HuH-7.5 (cell line): Measurements from ENCODE around the gene MLXIPL.
"Not testable (repeated sequence)": the region's sequence is repeated elsewhere in the genome, so short reads cannot be mapped to it uniquely, and the experiment has no call there.

Source experiments
- DNase-seq: peaks from one replicate; pipeline ENCODE4 v3.0.0; 2011; ENCODE audit warnings: low spot score

MLXIPL gene

GRCh38 chr7:73614937-73615336 is 9.4 kb downstream of the MLXIPL start:
- DNase-seq, result not testable (repeated sequence)

GRCh38 chr7:73613954-73614735 is 10.2 kb downstream of the MLXIPL start:
- no peak for DNase-seq

- DNase-seq, result peak; percentile 75
Observed at GRCh38 chr7:73612598-73613269, 11.6 kb downstream of the MLXIPL start.

- DNase-seq, result no peak
Observed at GRCh38 chr7:73611017-73611555, 13.2 kb downstream of the MLXIPL start.

GRCh38 chr7:73610105-73610504 is 14.2 kb downstream of the MLXIPL start:
- DNase-seq, result no peak

- DNase-seq, result peak; percentile 19
Observed at GRCh38 chr7:73607692-73607983, 16.7 kb downstream of the MLXIPL start.

- DNase-seq, result peak; percentile 74
Observed at GRCh38 chr7:73606801-73607691, 17.3 kb downstream of the MLXIPL start.

- no peak for DNase-seq
Observed at GRCh38 chr7:73605601-73606220, 18.6 kb downstream of the MLXIPL start.

- no peak for DNase-seq
Observed at GRCh38 chr7:73602721-73603651, 21.3 kb downstream of the MLXIPL start.

- DNase-seq, result no peak
Observed at GRCh38 chr7:73599916-73600315, 24.4 kb downstream of the MLXIPL start.

GRCh38 chr7:73599151-73599882 is 25.0 kb downstream of the MLXIPL start:
- no peak for DNase-seq

- DNase-seq, result no peak
Observed at GRCh38 chr7:73597978-73598782, 26.1 kb downstream of the MLXIPL start.

GRCh38 chr7:73596191-73597065 is 27.9 kb downstream of the MLXIPL start:
- no peak for DNase-seq

GRCh38 chr7:73595358-73595757 is 29.0 kb downstream of the MLXIPL start:
- DNase-seq, result no peak

GRCh38 chr7:73593207-73594045 is 30.9 kb downstream of the MLXIPL start:
- DNase-seq, result no peak

GRCh38 chr7:73586911-73587310 is 37.4 kb downstream of the MLXIPL start:
- no peak for DNase-seq

- DNase-seq, result no peak
Observed at GRCh38 chr7:73585196-73585595, 39.1 kb downstream of the MLXIPL start.
